GM12878 (cell line): ENCODE results near the gene RPS6KA4. TPM values are rescaled to one million over a fixed set of nuclear protein-coding genes. Genes with fewer than 3 reads are reported as not detected.

Source experiments
- ATF7 ChIP-seq: fragments of 450-650 bp; IDR thresholded peaks from 2 replicates; pipeline ENCODE4 v1.6.1; 2016; ENCODE audit warnings: low read depth, mild to moderate bottlenecking
- BACH1 ChIP-seq: fragments of 450-650 bp; IDR thresholded peaks from 2 replicates; pipeline ENCODE4 v1.6.1; 2017; ENCODE audit warnings: mild to moderate bottlenecking, borderline replicate concordance
- FOS ChIP-seq: IDR thresholded peaks from 3 replicates; pipeline ENCODE4 v1.6.1; 2011; ENCODE audit warnings: borderline replicate concordance; ENCODE audit not compliant: insufficient read length; ENCODE audit errors: extremely low read depth
- NFYB ChIP-seq: IDR thresholded peaks from 2 replicates; pipeline ENCODE4 v1.6.1; 2011; ENCODE audit warnings: low read depth, mild to moderate bottlenecking, low read length, improper control_type of control experiment, moderate library complexity; ENCODE audit not compliant: insufficient read depth
- NR2C1 ChIP-seq: fragments of 450-650 bp; IDR thresholded peaks from 2 replicates; pipeline ENCODE4 v1.6.1; 2017; ENCODE audit warnings: antibody characterized with exemption, mild to moderate bottlenecking, moderate library complexity
- NR2F1 ChIP-seq: fragments of 450-650 bp; conservative IDR thresholded peaks from 2 replicates; pipeline ENCODE4 v1.6.1; 2017; ENCODE audit warnings: mild to moderate bottlenecking
- SIX5 ChIP-seq: IDR thresholded peaks from 2 replicates; pipeline ENCODE4 v1.6.1; 2011; ENCODE audit warnings: mild to moderate bottlenecking, low read depth, low read length, moderate library complexity; ENCODE audit not compliant: severe bottlenecking
- TAF1 ChIP-seq: IDR thresholded peaks from 2 replicates; pipeline ENCODE4 v1.6.1; 2011; ENCODE audit warnings: mild to moderate bottlenecking, low read depth, low read length, borderline replicate concordance
- polyA plus RNA-seq, 11 experiments: library from polyadenylated mRNA; depleted of rRNA in 4 of 11; unstranded in 6 of 11; stranded (reverse) in 5 of 11; fragments of >200 nt; fragmentation: Nextera tagmentation in 4 of 11; fragmentation: Illumina TruSeq in 1 of 11; extraction: Ambion mirVana in 4 of 11; extraction: Trizol in 1 of 11; gene quantifications; 1 replicate in 1 of 11; 2 replicates in 10 of 11; pipeline versions ENCODE4 v1.2.1 to v1.2.3, GENCODE V29; 2011 to 2016; ENCODE audit warnings: inconsistent platforms in 2 of 11, missing spikeins in 2 of 11, low read depth in 1 of 11
- total RNA-seq, 4 experiments: library from RNA; depleted of rRNA in 3 of 4; stranded (reverse); fragments of >200 nt in 3 of 4; fragmentation: Illumina TruSeq in 1 of 4; extraction: Trizol in 1 of 4; gene quantifications; 2 replicates each; pipeline versions ENCODE4 v1.2.1 to v1.2.3, GENCODE V29; 2013 to 2021
- TF ChIP-seq, protein P1 (sequence below): fragments of 150-350 bp; IDR thresholded peaks from 2 replicates; pipeline ENCODE4 v1.6.1; 2016; ENCODE audit warnings: low read depth, low read length
- TF ChIP-seq, protein P2 (sequence below): IDR thresholded peaks from 2 replicates; pipeline ENCODE4 v1.6.1; 2011; ENCODE audit warnings: low read depth, mild to moderate bottlenecking, low read length, moderate library complexity, borderline replicate concordance; ENCODE audit errors: extremely low read depth
- TF ChIP-seq, protein P3 (sequence below): fragments of 450-650 bp; IDR thresholded peaks from 2 replicates; pipeline ENCODE4 v1.6.1; 2014; ENCODE audit warnings: mild to moderate bottlenecking

RPS6KA4 gene
- total and polyA plus RNA-seq, 10 of the 15 experiments (the other 5 are each of a cell fraction or from before 2014, with no cell fraction given), result 0.34 to 32.6 (median 11.3) TPM

DNA sequence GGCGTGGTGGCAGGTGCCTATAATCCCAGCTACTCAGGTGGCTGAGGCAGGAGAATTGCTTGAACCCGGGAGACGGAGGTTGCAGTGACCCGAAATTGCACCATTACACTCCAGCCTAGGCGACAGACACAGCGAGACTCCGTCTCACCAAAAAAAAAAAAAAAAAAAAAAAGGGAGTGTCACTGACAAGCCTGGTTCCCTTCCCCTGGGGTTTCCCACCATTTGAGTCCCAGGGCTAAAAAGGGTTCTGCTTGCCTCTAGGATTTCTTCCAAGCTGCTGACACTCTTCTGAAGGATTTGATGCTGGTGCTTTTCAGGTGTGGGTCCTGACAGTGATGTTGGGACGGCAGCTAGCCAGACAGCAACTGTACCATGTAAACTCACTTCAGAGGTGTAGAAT lies 20.2 kb upstream of the RPS6KA4 start (continued):
- TF ChIP-seq, protein P1, sequence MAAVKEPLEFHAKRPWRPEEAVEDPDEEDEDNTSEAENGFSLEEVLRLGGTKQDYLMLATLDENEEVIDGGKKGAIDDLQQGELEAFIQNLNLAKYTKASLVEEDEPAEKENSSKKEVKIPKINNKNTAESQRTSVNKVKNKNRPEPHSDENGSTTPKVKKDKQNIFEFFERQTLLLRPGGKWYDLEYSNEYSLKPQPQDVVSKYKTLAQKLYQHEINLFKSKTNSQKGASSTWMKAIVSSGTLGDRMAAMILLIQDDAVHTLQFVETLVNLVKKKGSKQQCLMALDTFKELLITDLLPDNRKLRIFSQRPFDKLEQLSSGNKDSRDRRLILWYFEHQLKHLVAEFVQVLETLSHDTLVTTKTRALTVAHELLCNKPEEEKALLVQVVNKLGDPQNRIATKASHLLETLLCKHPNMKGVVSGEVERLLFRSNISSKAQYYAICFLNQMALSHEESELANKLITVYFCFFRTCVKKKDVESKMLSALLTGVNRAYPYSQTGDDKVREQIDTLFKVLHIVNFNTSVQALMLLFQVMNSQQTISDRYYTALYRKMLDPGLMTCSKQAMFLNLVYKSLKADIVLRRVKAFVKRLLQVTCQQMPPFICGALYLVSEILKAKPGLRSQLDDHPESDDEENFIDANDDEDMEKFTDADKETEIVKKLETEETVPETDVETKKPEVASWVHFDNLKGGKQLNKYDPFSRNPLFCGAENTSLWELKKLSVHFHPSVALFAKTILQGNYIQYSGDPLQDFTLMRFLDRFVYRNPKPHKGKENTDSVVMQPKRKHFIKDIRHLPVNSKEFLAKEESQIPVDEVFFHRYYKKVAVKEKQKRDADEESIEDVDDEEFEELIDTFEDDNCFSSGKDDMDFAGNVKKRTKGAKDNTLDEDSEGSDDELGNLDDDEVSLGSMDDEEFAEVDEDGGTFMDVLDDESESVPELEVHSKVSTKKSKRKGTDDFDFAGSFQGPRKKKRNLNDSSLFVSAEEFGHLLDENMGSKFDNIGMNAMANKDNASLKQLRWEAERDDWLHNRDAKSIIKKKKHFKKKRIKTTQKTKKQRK, result no peak
- TF ChIP-seq, protein P2, sequence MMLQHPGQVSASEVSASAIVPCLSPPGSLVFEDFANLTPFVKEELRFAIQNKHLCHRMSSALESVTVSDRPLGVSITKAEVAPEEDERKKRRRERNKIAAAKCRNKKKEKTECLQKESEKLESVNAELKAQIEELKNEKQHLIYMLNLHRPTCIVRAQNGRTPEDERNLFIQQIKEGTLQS, result no peak
- TF ChIP-seq, protein P3, sequence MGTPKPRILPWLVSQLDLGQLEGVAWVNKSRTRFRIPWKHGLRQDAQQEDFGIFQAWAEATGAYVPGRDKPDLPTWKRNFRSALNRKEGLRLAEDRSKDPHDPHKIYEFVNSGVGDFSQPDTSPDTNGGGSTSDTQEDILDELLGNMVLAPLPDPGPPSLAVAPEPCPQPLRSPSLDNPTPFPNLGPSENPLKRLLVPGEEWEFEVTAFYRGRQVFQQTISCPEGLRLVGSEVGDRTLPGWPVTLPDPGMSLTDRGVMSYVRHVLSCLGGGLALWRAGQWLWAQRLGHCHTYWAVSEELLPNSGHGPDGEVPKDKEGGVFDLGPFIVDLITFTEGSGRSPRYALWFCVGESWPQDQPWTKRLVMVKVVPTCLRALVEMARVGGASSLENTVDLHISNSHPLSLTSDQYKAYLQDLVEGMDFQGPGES, result no peak
- TF ChIP-seq ATF7 (no peak), NFYB (no peak), NR2C1 (no peak), BACH1 (no peak), NR2F1 (no peak), FOS (no peak), TAF1 (no peak), SIX5 (no peak)
- TF ChIP-seq, all 136 proteins: peak for 0
